ENCODE results near the gene TIE1. TPM values are rescaled to one million over a fixed set of nuclear protein-coding genes. Genes with fewer than 3 reads are reported as not detected.

The TIE1 gene
- total and polyA plus RNA-seq, 2 of the 13 experiments (the other 11 are each of a cell fraction or from before 2014, with no cell fraction given): 0.58 to 0.84 TPM

DNA sequence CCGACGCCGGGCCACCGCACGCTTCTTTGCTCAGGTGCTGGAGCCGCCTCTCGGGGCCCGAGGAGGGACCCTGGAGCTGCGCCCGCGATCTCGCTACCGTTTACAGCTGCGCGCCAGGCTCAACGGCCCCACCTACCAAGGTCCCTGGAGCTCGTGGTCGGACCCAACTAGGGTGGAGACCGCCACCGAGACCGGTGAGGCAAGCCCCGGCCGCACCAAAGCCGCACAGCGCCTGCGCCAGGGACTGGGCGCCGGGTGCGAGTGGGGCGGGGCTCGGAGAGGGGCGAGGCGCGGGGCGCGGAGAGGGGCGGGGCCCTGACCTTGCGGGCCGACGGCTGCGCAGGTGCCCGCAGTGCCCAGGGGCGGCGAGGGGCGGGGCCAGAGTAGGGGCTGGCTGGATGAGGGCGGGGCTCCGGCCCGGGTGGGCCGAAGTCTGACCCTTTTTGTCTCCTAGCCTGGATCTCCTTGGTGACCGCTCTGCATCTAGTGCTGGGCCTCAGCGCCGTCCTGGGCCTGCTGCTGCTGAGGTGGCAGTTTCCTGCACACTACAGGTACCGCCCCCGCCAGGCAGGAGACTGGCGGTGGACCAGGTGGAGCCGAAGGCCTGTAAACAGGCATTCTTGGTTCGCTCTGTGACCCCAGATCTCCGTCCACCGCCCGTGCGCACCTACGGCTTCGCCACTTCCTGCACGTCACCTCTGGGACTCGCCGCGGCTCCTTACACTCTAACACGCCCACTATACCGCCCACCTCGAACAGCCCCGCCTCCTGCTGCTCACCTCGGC is 48.2 kb downstream of the TIE1 start (continued):
- TF ChIP-seq, protein P1, sequence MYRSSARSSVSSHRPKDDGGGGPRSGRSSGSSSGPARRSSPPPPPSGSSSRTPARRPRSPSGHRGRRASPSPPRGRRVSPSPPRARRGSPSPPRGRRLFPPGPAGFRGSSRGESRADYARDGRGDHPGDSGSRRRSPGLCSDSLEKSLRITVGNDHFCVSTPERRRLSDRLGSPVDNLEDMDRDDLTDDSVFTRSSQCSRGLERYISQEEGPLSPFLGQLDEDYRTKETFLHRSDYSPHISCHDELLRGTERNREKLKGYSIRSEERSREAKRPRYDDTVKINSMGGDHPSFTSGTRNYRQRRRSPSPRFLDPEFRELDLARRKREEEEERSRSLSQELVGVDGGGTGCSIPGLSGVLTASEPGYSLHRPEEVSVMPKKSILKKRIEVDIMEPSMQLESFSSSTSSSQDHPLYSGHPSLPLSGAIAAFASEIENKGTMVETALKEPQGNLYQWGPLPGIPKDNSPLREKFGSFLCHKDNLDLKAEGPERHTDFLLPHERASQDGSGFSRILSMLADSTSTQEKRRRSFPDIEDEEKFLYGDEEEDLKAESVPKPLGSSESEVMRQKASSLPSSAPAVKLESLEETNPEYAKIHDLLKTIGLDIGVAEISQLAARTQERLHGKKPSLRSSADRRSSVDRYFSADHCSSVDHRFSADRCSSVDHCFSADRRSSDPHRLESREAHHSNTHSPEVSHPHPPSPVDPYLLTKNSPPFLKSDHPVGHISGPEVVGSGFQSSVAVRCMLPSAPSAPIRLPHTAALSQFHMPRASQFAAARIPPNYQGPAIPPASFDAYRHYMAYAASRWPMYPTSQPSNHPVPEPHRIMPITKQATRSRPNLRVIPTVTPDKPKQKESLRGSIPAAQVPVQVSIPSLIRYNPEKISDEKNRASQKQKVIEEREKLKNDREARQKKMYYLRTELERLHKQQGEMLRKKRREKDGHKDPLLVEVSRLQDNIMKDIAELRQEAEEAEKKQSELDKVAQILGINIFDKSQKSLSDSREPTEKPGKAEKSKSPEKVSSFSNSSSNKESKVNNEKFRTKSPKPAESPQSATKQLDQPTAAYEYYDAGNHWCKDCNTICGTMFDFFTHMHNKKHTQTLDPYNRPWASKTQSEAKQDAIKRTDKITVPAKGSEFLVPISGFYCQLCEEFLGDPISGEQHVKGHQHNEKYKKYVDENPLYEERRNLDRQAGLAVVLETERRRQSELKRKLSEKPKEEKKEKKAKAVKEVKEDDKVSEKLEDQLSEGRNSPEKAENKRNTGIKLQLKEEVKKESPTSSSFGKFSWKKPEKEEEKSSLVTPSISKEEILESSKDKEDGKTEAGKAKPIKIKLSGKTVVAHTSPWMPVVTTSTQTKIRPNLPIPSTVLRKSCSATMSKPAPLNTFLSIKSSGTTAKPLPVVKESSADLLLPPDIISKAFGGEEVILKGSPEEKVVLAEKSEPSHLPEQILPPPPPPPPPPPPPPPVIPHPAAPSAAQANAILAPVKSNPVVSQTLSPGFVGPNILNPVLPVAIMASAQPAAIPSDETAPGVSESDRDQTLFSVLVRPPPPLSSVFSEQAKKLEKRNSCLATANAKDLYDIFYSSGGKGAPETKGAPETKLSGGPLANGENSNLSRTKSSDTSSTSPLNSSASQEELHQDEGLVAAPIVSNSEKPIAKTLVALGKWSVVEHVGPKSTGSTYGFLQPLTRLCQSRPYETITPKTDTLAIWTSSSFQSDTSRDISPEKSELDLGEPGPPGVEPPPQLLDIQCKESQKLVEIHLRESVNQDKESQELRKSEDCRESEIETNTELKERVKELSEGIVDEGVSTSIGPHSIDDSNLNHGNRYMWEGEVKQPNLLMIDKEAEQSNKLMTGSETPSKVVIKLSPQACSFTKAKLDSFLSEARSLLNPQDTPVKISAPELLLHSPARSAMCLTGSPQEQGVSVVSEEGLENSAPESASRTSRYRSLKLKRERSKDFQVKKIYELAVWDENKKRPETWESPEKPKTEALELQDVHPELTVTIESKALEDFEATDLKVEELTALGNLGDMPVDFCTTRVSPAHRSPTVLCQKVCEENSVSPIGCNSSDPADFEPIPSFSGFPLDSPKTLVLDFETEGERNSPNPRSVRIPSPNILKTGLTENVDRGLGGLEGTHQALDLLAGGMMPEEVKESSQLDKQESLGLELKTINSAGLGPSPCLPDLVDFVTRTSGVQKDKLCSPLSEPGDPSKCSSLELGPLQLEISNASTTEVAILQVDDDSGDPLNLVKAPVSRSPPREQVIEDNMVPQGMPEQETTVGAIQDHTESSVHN (CRISPR knock-in tag; IDR thresholded peaks at IDR 0.05): peak; percentile 4; the same call in 1 of the 2 replicates
- TF ChIP-seq ZBTB21 (CRISPR knock-in tag; IDR thresholded peaks at IDR 0.05): 0 out of 2 replicates have a peak, but pooled peaks have one; percentile 31
- peak; percentile 60 for TF ChIP-seq HOXA5 (CRISPR knock-in tag; IDR thresholded peaks at IDR 0.05)
- peak; percentile 75 for TF ChIP-seq KDM2A (CRISPR knock-in tag; IDR thresholded peaks at IDR 0.05; ENCODE audit: borderline replicate concordance, low read depth)
- TF ChIP-seq CENPBD1 (CRISPR knock-in tag; IDR thresholded peaks at IDR 0.05; ENCODE audit: borderline replicate concordance, low read depth): no peak
- TF ChIP-seq HNF4A (CRISPR knock-in tag; IDR thresholded peaks at IDR 0.05): peak; percentile 46
- no peak; the same call in 1 of the 2 replicates for TF ChIP-seq ZNF160 (CRISPR knock-in tag; IDR thresholded peaks at IDR 0.05)
- TF ChIP-seq TGIF2 (CRISPR knock-in tag; IDR thresholded peaks at IDR 0.05): no peak
- TF ChIP-seq MXD1 (CRISPR knock-in tag; IDR thresholded peaks at IDR 0.05): peak; percentile 12; the same call in 1 of the 2 replicates
- no peak for TF ChIP-seq ZNF138 (CRISPR knock-in tag; IDR thresholded peaks at IDR 0.05; ENCODE audit: low read depth)
- no peak for TF ChIP-seq HDAC2 (CRISPR knock-in tag; IDR thresholded peaks at IDR 0.05)
- TF ChIP-seq, protein P2, sequence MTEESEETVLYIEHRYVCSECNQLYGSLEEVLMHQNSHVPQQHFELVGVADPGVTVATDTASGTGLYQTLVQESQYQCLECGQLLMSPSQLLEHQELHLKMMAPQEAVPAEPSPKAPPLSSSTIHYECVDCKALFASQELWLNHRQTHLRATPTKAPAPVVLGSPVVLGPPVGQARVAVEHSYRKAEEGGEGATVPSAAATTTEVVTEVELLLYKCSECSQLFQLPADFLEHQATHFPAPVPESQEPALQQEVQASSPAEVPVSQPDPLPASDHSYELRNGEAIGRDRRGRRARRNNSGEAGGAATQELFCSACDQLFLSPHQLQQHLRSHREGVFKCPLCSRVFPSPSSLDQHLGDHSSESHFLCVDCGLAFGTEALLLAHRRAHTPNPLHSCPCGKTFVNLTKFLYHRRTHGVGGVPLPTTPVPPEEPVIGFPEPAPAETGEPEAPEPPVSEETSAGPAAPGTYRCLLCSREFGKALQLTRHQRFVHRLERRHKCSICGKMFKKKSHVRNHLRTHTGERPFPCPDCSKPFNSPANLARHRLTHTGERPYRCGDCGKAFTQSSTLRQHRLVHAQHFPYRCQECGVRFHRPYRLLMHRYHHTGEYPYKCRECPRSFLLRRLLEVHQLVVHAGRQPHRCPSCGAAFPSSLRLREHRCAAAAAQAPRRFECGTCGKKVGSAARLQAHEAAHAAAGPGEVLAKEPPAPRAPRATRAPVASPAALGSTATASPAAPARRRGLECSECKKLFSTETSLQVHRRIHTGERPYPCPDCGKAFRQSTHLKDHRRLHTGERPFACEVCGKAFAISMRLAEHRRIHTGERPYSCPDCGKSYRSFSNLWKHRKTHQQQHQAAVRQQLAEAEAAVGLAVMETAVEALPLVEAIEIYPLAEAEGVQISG (CRISPR knock-in tag; IDR thresholded peaks at IDR 0.05): peak; percentile 59
- peak; percentile 7 for TF ChIP-seq SKI (IDR thresholded peaks at IDR 0.05; ENCODE audit: partially characterized antibody)
- TF ChIP-seq YEATS2 (CRISPR knock-in tag; IDR thresholded peaks at IDR 0.05; ENCODE audit: borderline replicate concordance): no peak
- TF ChIP-seq ZNF678 (CRISPR knock-in tag; IDR thresholded peaks at IDR 0.05): 0 out of 2 replicates have a peak, but pooled peaks have one; percentile 81
- TF ChIP-seq ZNF605 (CRISPR knock-in tag; IDR thresholded peaks at IDR 0.05): 0 out of 2 replicates have a peak, but pooled peaks have one; percentile 10
- TF ChIP-seq SIN3B (IDR thresholded peaks at IDR 0.05; ENCODE audit: low read length): peak; percentile 20; the same call in 1 of the 2 replicates
- TF ChIP-seq JUNB (CRISPR knock-in tag; IDR thresholded peaks at IDR 0.05; ENCODE audit: borderline replicate concordance): no peak

Data from HepG2 (cell line).